ENCODE measurements around the gene SORCS1. TPM values are rescaled to one million over a fixed set of nuclear protein-coding genes. Genes with fewer than 3 reads are reported as not detected.

Gene SORCS1
- total RNA-seq, 1 donor from 2014 or later: 11.1 TPM

- no peaks in the 10 kb centered on the region for H3K79me2 ChIP-seq (ENCODE audit: low read depth)
- no peak overlapping the region for H2AFZ ChIP-seq (replicated peaks)
- H3K4me2 ChIP-seq: no peak overlapping the region
- no peaks in the 10 kb centered on the region for H3F3A ChIP-seq (ENCODE audit: low read depth)
- no peaks in the 10 kb centered on the region for H3K27me3 ChIP-seq
- H3K36me3 Mint-ChIP-seq: no peaks in the 10 kb centered on the region
- TF ChIP-seq EZH2 (IDR thresholded peaks at IDR 0.05) (no peak), CTCF (IDR thresholded peaks at IDR 0.05) (no peak)
- peaks cover 7% of the 10 kb centered on the region for H3K4me1 ChIP-seq
- H3K9ac ChIP-seq: no peak overlapping the region
- no peaks in the 10 kb centered on the region for H3K9me3 ChIP-seq (ENCODE audit: low read depth)
- H3K4me1 Mint-ChIP-seq: peaks cover 4% of the 10 kb centered on the region
- H3K4me3 Mint-ChIP-seq: no peak overlapping the region
- no peak overlapping the region for H3K27ac ChIP-seq
- H3K4me3 ChIP-seq: no peak overlapping the region
- H3K27me3 Mint-ChIP-seq (ENCODE audit: insufficient read depth, low read depth): no peaks in the 10 kb centered on the region
- no peak for DNase-seq (ENCODE audit: low spot score)
- no peaks in the 10 kb centered on the region for H3K9me3 Mint-ChIP-seq
- no peaks in the 10 kb centered on the region for H4K20me1 ChIP-seq (ENCODE audit: low read depth)
- no peaks in the 10 kb centered on the region for H3K36me3 ChIP-seq
- H3K27ac Mint-ChIP-seq: no peak overlapping the region
Measured at GRCh38 chr10:106542461-106542860, 622.0 kb downstream of the SORCS1 start.

DNA sequence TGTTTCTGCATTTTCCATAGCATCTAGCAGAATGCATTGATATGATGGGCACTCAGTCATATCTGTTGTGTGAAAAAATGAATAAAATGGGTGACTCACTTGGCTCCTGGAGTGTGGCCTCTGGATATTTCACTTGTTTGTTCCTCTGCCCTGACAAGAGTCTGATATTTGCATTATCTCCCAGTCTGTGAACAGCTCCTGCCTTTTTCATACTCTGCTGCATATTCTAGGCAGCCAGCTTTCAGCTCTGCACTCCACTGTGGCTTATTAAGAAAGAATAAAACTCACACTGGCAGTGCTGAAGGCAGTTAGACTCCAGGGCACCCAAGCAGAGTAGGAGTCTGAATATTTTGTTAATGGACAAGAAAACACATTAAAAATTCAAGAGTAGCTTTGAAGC, 623.9 kb downstream of the SORCS1 start:
- no peak overlapping the region for H3K27ac Mint-ChIP-seq
- no peak overlapping the region for H3K9ac ChIP-seq
- DNase-seq (ENCODE audit: low spot score): no peak
- H3K27me3 Mint-ChIP-seq (ENCODE audit: insufficient read depth, low read depth): no peaks in the 10 kb centered on the region
- H3K36me3 ChIP-seq: no peaks in the 10 kb centered on the region
- H3K4me1 ChIP-seq: peaks cover 13% of the 10 kb centered on the region
- TF ChIP-seq EZH2phosphoT487 (IDR thresholded peaks at IDR 0.05) (no peak), CTCF (IDR thresholded peaks at IDR 0.05) (no peak), EZH2 (IDR thresholded peaks at IDR 0.05) (no peak)
- no peak overlapping the region for H3K4me3 Mint-ChIP-seq
- H3F3A ChIP-seq (ENCODE audit: low read depth): peaks cover 1% of the 10 kb centered on the region
- H3K36me3 Mint-ChIP-seq: no peaks in the 10 kb centered on the region
- no peaks in the 10 kb centered on the region for H4K20me1 ChIP-seq (ENCODE audit: low read depth)
- H3K9me3 Mint-ChIP-seq: no peaks in the 10 kb centered on the region
- no peaks in the 10 kb centered on the region for H3K27me3 ChIP-seq
- H3K4me3 ChIP-seq: no peak overlapping the region
- no peak overlapping the region for H3K4me2 ChIP-seq
- no peaks in the 10 kb centered on the region for H3K79me2 ChIP-seq (ENCODE audit: low read depth)
- no peak overlapping the region for H2AFZ ChIP-seq (replicated peaks)
- no peaks in the 10 kb centered on the region for H3K9me3 ChIP-seq (ENCODE audit: low read depth)
- peaks cover 4% of the 10 kb centered on the region for H3K4me1 Mint-ChIP-seq
- H3K27ac ChIP-seq: no peak overlapping the region

DNA sequence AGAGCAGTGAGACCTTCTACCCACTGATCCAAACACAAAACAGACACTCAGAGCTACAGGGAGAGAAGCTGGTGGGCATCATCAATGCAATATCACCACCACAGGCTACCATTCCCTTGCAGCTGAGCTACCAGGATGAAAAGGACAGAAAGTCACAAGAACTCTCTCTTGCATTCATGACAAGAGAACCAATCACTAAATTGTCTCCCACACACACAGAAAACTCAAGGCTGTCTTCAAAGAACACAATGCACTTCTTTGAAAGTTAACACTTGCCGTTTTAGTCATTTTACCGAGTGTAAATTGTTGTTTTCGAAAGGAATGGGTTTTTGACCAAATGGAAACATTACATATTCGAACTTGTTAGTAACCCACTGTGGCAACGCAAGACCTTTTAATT, 626.6 kb downstream of the SORCS1 start:
- DNase-seq (ENCODE audit: low spot score): no peak
- H3K27ac ChIP-seq: no peak overlapping the region
- no peaks in the 10 kb centered on the region for H3K36me3 ChIP-seq
- no peaks in the 10 kb centered on the region for H3K9me3 ChIP-seq (ENCODE audit: low read depth)
- no peak overlapping the region for H2AFZ ChIP-seq (replicated peaks)
- no peak overlapping the region for H3K4me2 ChIP-seq
- Mint-ChIP-seq H3K27ac (no peak overlapping the region), H3K4me3 (no peak overlapping the region), H3K36me3 (no peaks in the 10 kb centered on the region), H3K4me1 (peaks cover 4% of the 10 kb centered on the region), H3K27me3 (ENCODE audit: insufficient read depth, low read depth) (no peaks in the 10 kb centered on the region), H3K9me3 (no peaks in the 10 kb centered on the region)
- H3K27me3 ChIP-seq: no peaks in the 10 kb centered on the region
- H3K4me3 ChIP-seq: no peak overlapping the region
- no peaks in the 10 kb centered on the region for H3K79me2 ChIP-seq (ENCODE audit: low read depth)
- H4K20me1 ChIP-seq (ENCODE audit: low read depth): no peaks in the 10 kb centered on the region
- no peak for TF ChIP-seq EZH2 (IDR thresholded peaks at IDR 0.05)
- TF ChIP-seq EZH2phosphoT487 (IDR thresholded peaks at IDR 0.05): no peak
- no peak for TF ChIP-seq CTCF (IDR thresholded peaks at IDR 0.05)
- H3K4me1 ChIP-seq: peaks cover 13% of the 10 kb centered on the region
- H3F3A ChIP-seq (ENCODE audit: low read depth): peaks cover 7% of the 10 kb centered on the region
- H3K9ac ChIP-seq: no peak overlapping the region

Measured in neural progenitor cell (in vitro differentiated cells).